Gastroesophageal sphincter (tissue), 4 donors: ENCODE results near the gene GGNBP2. TPM values are rescaled to one million over a fixed set of nuclear protein-coding genes. Genes with fewer than 3 reads are reported as not detected.

Source experiments
- ATAC-seq: fragments of 150-250 bp; one replicate; pipeline ENCODE4 v1.9.1; 2016; ENCODE audit warnings: mild to moderate bottlenecking, moderate library complexity
- H3K27ac ChIP-seq, 4 donors: fragments of 200-600 bp; sonication (generic) in 3 of 4; 1 replicate in 3 of 4; 2 replicates in 1 of 4; pipeline ENCODE4 v1.5.1; 2016 to 2019
- H3K27me3 ChIP-seq: fragments of 200-600 bp; sonication (generic); one replicate; pipeline ENCODE4 v1.5.1; 2019
- H3K36me3 ChIP-seq, 2 donors: fragments of 200-600 bp; sonication (generic); one replicate each; pipeline ENCODE4 v1.5.1; 2019; ENCODE audit warnings: control low read depth in 1 of 2
- H3K4me1 ChIP-seq, 3 donors: fragments of 200-600 bp; sonication (generic); 1 replicate in 2 of 3; 2 replicates in 1 of 3; pipeline ENCODE4 v1.5.1; 2016 to 2019; ENCODE audit warnings: control low read depth in 2 of 3
- H3K4me3 ChIP-seq, 2 donors: fragments of 200-600 bp; sonication (generic); one replicate each; pipeline ENCODE4 v1.5.1; 2019; ENCODE audit warnings: mild to moderate bottlenecking in 1 of 2, moderate library complexity in 1 of 2
- H3K9me3 ChIP-seq, 3 donors: fragments of 200-600 bp; sonication (generic); one replicate each; pipeline ENCODE4 v1.5.1; 2017 to 2019; ENCODE audit warnings: control low read depth in 2 of 3
- EP300 ChIP-seq: sonication (generic); formaldehyde crosslinking; IDR thresholded peaks from one replicate; pipeline ENCODE4 v1.6.1; 2017; ENCODE audit warnings: antibody characterized with exemption, mild to moderate bottlenecking
- POLR2A ChIP-seq, 2 donors: fragments of 450-650 bp; IDR thresholded peaks; one replicate each; pipeline ENCODE4 v1.6.1; 2017; ENCODE audit warnings: antibody characterized with exemption in 2 of 2, mild to moderate bottlenecking in 2 of 2, moderate library complexity in 1 of 2
- POLR2AphosphoS5 ChIP-seq: sonication (generic); formaldehyde crosslinking; IDR thresholded peaks from one replicate; pipeline ENCODE4 v1.6.1; 2017; ENCODE audit warnings: antibody characterized with exemption
- WGBS, 2 donors: methylation state at CpG; one replicate each; pipeline ENCODE4 v1.1.5; 2018; ENCODE audit warnings: low coverage in 1 of 2; 5-methylcytosine and 5-hydroxymethylcytosine counted together
- total RNA-seq, 4 donors: library from RNA; depleted of rRNA; stranded (reverse); fragments of >200 nt; gene quantifications; one replicate each; pipeline ENCODE4 v1.1.0, GENCODE V29; 2016
- TF ChIP-seq, protein P1 (sequence below), 4 experiments: fragments of 200-600 bp in 2 of 4; fragments of 450-650 bp in 2 of 4; sonication (generic) in 1 of 4; IDR thresholded peaks; one replicate each; pipeline ENCODE4 v1.5.1; 2017 to 2019; ENCODE audit warnings: antibody characterized with exemption in 4 of 4, mild to moderate bottlenecking in 2 of 4, moderate library complexity in 2 of 4

The GGNBP2 gene
- total RNA-seq, 4 donors from 2014 or later: 40.1 to 62.9 (median 53.6) TPM

DNA sequence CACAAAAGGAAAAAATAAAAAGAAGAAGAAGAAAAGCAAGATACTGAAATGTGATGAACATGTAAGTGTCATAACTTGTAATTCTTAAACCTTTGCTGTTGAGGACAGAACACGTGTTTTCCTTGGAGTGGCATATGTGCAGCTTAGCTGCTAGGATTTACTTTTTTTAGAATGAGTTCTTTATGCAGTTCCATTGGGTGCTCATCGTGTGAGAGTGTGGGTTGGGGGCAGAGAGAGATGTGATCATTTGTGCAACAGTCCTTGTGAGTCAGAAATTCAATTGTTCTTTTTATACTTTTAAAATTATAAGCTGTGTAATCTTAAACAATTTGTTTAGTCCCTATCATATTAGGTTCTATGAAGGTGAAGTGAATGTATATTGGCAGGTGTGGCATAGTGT is 41.4 kb downstream of the GGNBP2 start:
- Histone ChIP-seq H3K9me3 (no peaks in the 10 kb centered on the region), H3K27me3 (no peaks in the 10 kb centered on the region), H3K4me3 (no peak overlapping the region), H3K27ac (no peak overlapping the region), H3K36me3 (peaks cover 3 to 89% of the 10 kb centered on the region in 2 donors), H3K4me1 (peaks cover 0 to 4% (median 0%) of the 10 kb centered on the region in 3 donors)
- TF ChIP-seq POLR2A (IDR thresholded peaks at IDR 0.05) (no peak), POLR2AphosphoS5 (no peak), EP300 (no peak)
- TF ChIP-seq, protein P1, sequence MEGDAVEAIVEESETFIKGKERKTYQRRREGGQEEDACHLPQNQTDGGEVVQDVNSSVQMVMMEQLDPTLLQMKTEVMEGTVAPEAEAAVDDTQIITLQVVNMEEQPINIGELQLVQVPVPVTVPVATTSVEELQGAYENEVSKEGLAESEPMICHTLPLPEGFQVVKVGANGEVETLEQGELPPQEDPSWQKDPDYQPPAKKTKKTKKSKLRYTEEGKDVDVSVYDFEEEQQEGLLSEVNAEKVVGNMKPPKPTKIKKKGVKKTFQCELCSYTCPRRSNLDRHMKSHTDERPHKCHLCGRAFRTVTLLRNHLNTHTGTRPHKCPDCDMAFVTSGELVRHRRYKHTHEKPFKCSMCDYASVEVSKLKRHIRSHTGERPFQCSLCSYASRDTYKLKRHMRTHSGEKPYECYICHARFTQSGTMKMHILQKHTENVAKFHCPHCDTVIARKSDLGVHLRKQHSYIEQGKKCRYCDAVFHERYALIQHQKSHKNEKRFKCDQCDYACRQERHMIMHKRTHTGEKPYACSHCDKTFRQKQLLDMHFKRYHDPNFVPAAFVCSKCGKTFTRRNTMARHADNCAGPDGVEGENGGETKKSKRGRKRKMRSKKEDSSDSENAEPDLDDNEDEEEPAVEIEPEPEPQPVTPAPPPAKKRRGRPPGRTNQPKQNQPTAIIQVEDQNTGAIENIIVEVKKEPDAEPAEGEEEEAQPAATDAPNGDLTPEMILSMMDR (IDR thresholded peaks at IDR 0.05): no peak
- ATAC-seq: no peak
- 89 to 92% methylated on average over 2 of the region's 2 CpGs for WGBS, 2 donors

DNA sequence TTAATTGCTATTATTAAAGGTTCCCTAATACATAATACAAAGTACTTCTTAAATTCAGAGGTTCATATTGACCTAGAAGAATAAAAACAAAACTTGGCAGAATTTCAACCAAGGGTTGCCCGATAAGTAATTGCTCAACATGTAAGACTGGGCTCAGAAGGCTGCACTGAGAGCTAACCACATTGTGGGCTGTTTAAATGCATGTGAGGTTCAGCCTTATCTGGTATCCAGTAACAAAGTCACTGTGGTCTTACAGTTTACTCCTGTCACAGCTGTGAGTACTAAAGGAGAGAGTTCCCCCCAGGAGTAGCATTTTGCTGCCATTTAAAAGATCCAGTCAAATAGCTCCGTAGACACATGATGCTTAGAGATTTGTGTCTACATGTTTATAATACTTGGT is 45.4 kb downstream of the GGNBP2 start:
- Histone ChIP-seq H3K4me1 (peaks cover 0 to 21% (median 8%) of the 10 kb centered on the region in 3 donors), H3K36me3 (peaks cover 3 to 49% of the 10 kb centered on the region in 2 donors), H3K9me3 (no peaks in the 10 kb centered on the region), H3K4me3 (no peak overlapping the region), H3K27ac (no peak overlapping the region), H3K27me3 (no peaks in the 10 kb centered on the region)
- WGBS, 2 donors: 61 to 82% methylated on average over 2 of the region's 2 CpGs
- TF ChIP-seq POLR2A (IDR thresholded peaks at IDR 0.05) (no peak), POLR2AphosphoS5 (no peak), EP300 (no peak)
- TF ChIP-seq, protein P1 (IDR thresholded peaks at IDR 0.05): no peak
- no peak for ATAC-seq

DNA sequence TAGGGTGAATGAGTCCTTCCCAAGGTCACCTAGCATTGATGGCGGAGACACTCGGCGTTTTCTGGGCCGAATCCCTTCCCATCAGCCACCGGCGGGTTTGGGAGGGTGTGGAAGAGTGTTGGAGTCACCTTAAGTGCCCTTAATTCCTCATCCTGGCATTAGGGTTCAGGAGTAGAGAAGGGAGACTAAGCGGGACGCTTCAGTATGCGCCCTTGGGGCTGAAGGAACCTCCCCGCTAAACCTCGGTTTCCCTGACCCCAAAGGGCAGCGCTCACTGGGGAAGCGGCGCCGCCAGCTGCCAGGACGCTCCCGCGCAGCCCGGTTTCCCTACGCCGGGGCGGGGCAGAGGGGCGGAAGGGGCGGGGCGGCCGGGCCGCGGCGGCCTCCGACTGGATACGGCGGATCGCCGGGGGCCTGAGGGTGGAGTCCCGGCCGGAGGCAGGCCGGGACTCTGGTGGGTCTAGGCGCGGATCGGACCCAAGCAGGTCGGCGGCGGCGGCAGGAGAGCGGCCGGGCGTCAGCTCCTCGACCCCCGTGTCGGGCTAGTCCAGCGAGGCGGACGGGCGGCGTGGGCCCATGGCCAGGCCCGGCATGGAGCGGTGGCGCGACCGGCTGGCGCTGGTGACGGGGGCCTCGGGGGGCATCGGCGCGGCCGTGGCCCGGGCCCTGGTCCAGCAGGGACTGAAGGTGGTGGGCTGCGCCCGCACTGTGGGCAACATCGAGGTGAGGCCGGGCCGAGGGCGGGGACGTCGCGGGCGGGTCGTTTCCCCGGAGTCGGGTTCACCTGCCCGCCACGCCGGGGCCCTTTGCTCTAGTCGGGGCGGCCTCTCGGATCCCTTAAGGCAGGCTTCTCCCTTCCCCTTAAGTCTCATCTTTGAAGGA is 47.0 kb downstream of the GGNBP2 start, which contains the start of gene DHRS11:
Gene DHRS11 (plus strand): TSS at position 446 of the 882 bp plus-strand sequence. CDS start 131 bp downstream, at position 577.
- no peaks in the 10 kb centered on the region for H3K9me3 ChIP-seq
- H3K27me3 ChIP-seq: no peaks in the 10 kb centered on the region
- 0% methylated on average over 2 to 6 of the region's 87 CpGs for WGBS, 2 donors
- peak; percentile 98 for ATAC-seq
- TF ChIP-seq, protein P1 (IDR thresholded peaks at IDR 0.05): peak in 1 of 4 experiments; percentile 39
- peak; percentile 39 for TF ChIP-seq POLR2AphosphoS5
- TF ChIP-seq EP300: no peak
- peak; percentile 15 to 33 for TF ChIP-seq POLR2A (IDR thresholded peaks at IDR 0.05)
- H3K27ac ChIP-seq: peak within 1 kb of the TSS in 3 of 4 donors; percentile 73 to 82 (median 81)
- peaks cover 0 to 21% (median 8%) of the 10 kb centered on the region in 3 donors for H3K4me1 ChIP-seq
- peak within 1 kb of the TSS; percentile 57 to 98 for H3K4me3 ChIP-seq
- peaks cover 2 to 33% of the 10 kb centered on the region in 2 donors for H3K36me3 ChIP-seq

DNA sequence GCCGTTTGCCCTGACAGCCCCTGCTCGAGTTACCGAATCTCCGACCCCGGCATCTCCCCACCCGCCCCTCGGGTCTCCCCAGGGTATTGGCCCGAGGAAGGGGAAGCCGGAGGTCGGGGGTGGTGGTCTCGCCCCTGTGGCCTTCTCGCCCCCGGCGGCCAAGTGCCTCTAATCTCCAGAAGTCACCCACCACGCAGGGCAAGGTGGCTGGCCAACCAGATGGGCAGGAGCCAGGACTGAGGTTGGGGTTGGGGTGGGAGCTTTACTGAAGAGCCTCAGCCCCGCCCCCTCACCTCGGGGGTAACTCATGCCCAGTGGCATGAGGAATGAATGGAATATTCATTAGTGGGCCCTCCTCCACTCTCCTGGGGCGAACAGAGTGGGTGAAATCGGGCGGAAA is 47.6 kb downstream of the GGNBP2 start:
- Histone ChIP-seq H3K4me1 (peaks cover 0 to 21% (median 8%) of the 10 kb centered on the region in 3 donors), H3K36me3 (peaks cover 0 to 27% of the 10 kb centered on the region in 2 donors), H3K4me3 (peak overlapping the region; percentile 57 to 98), H3K27ac (peak overlapping the region in 3 of 4 donors; percentile 73 to 82 (median 81)), H3K27me3 (no peaks in the 10 kb centered on the region), H3K9me3 (no peaks in the 10 kb centered on the region)
- ATAC-seq: no peak
- no peak for TF ChIP-seq EP300
- no peak for TF ChIP-seq POLR2A (IDR thresholded peaks at IDR 0.05)
- no peak for TF ChIP-seq POLR2AphosphoS5
- TF ChIP-seq, protein P1 (IDR thresholded peaks at IDR 0.05): no peak
- WGBS, 2 donors: 5% methylated on average over 7 of the region's 20 CpGs; no CpG with 5 or more reads in 1 of the 2 donors
